Measurements from ENCODE around the gene ACSM6.

- TF ChIP-seq POLR2A (IDR thresholded peaks at IDR 0.05) (no peak), EP300 (IDR thresholded peaks at IDR 0.05) (no peak)
- TF ChIP-seq, protein P1, sequence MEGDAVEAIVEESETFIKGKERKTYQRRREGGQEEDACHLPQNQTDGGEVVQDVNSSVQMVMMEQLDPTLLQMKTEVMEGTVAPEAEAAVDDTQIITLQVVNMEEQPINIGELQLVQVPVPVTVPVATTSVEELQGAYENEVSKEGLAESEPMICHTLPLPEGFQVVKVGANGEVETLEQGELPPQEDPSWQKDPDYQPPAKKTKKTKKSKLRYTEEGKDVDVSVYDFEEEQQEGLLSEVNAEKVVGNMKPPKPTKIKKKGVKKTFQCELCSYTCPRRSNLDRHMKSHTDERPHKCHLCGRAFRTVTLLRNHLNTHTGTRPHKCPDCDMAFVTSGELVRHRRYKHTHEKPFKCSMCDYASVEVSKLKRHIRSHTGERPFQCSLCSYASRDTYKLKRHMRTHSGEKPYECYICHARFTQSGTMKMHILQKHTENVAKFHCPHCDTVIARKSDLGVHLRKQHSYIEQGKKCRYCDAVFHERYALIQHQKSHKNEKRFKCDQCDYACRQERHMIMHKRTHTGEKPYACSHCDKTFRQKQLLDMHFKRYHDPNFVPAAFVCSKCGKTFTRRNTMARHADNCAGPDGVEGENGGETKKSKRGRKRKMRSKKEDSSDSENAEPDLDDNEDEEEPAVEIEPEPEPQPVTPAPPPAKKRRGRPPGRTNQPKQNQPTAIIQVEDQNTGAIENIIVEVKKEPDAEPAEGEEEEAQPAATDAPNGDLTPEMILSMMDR (IDR thresholded peaks at IDR 0.05), result no peak
Measured at GRCh38 chr10:95260397-95260881, 66.4 kb downstream of the ACSM6 start.

All from tibial nerve (tissue), 4 donors.